Measurements from ENCODE around the gene SYNE1. TPM values are rescaled to one million over a fixed set of nuclear protein-coding genes. Genes with fewer than 3 reads are reported as not detected.
"Not testable (repeated sequence)": the region's sequence is repeated elsewhere in the genome, so short reads cannot be mapped to it uniquely, and the experiment has no call there.

SYNE1 gene
- total RNA-seq, 1 experiment from 2014 or later = 2.5 TPM

DNA sequence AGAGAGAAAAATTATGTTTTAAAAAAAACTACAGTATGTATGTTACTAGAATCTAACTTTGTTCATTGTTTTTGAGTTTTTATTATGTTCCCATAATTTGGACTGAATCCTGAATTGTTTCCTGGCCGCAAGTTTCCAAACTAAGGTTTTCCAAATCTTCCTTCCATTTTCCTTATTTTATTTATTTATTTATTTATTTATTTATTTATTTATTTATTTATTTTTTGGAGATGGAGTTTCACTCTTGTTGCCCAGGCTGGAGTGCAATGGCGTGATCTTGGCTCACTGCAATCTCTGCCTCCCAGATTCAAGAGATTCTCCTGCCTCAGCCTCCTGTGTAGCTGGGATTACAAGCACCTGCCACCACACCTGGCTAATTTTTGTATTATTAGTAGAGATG is 215.7 kb downstream of the SYNE1 start:
- not testable (repeated sequence) for H3K36me3 ChIP-seq (replicated peaks; ENCODE audit: control insufficient read depth, insufficient read depth, low read length); H3K4me3 ChIP-seq (ENCODE audit: insufficient read depth, low read depth, low read length); H3K27me3 ChIP-seq (ENCODE audit: control insufficient read depth, insufficient read depth, low read length); DNase-seq

DNA sequence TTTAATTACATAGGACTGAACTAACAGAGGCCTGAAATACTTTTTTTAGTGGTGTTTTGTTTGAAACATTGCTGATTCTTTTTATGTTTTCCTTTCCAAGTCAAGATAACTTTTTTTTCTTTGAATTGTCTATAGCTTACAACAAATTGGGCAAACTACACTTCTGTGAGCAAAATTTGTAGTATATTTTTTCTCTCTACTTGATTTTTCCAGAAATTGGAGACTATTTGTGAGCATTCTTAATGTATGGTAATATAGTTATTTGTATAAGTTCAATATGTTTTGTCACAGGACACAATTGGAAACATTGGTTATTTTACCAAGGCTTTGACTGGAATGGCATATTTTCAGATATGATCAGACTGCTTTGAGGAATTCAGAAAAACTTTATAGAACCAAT is 216.5 kb downstream of the SYNE1 start:
- Histone ChIP-seq H3K4me3 (ENCODE audit: insufficient read depth, low read depth, low read length) (no peak overlapping the region), H3K36me3 (replicated peaks; ENCODE audit: control insufficient read depth, insufficient read depth, low read length) (no peaks in the 10 kb centered on the region)

DNA sequence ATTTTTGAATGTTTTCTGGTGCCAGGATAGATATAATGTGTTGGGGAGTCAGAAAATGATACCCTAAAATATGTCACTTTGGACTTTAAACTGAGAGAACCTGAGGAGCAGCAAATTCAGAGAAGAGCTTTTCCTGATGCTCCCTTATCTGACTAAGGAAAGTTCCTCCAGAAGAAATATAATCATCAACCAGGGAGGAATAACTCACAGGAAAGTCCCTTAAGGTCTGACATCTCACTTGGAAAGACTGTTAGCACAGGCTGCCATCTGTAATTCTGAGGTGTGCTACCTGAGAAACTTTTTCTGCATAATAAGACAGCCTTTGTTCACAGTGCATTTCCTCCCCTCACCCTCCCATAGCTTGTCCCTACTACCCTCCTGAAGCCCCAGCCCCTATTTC is 218.6 kb downstream of the SYNE1 start:
- DNase-seq = no peak
- Histone ChIP-seq H3K4me3 (ENCODE audit: insufficient read depth, low read depth, low read length) (no peak overlapping the region), H3K36me3 (replicated peaks; ENCODE audit: control insufficient read depth, insufficient read depth, low read length) (no peaks in the 10 kb centered on the region), H3K27me3 (ENCODE audit: control insufficient read depth, insufficient read depth, low read length) (no peaks in the 10 kb centered on the region)

More for the DNA sequence above, 216.5 kb downstream of the SYNE1 start:
- DNase-seq = no peak
- H3K27me3 ChIP-seq (ENCODE audit: control insufficient read depth, insufficient read depth, low read length) = no peaks in the 10 kb centered on the region

DNA sequence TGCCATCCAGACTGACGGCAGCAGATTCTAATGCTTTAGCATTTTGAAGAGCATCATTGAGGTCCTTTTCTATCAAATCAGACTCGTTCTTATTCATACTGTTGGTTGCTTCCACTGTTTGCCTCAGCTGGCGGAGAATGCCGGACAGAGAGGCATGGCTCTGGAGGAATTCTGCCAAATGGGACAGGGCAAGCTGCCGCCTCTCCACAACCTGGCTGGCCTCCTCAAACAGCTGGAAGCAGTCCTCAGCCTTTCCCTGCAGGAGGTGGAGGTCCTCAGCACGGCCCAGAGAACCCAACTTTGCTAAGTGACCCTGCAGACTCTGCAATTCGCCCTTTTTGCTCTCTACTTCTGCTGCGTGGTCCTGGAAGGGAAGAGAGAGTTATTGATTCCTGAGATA is 220.5 kb downstream of the SYNE1 start:
- no peak overlapping the region for H3K4me3 ChIP-seq (ENCODE audit: insufficient read depth, low read depth, low read length)
- no peaks in the 10 kb centered on the region for H3K36me3 ChIP-seq (replicated peaks; ENCODE audit: control insufficient read depth, insufficient read depth, low read length)
- no peak for DNase-seq
- H3K27me3 ChIP-seq (ENCODE audit: control insufficient read depth, insufficient read depth, low read length) = no peaks in the 10 kb centered on the region

DNA sequence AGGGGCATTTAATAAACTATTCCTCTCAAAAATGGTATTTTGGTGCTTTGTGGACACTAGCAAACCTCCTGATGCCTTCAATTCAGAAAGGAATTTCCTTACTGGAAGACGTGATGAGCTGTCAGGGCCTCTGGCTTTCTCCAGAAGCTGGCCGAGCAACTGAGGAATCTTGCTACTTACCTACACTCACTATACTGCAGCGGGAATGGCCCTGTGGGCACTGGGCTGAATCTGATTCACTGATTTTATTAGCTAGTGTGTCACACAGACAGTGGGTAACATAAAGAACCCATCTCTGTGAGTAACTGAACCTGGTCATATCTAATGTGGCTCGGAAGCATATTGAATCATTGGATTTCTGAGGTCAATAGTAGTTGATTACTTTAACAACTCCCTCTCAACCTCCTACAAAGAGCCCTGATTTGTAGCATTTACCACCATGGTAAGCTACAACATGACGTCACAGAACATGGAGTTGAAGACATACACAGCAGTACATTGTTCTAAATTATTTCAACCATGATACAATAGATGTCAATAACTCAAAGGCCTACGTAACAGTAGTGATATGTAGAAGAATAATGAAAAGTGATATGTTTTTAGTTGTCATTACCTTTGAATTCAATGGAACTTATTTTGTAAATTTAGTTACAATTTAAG is 232.1 kb downstream of the SYNE1 start:
- no peak for DNase-seq
- Histone ChIP-seq H3K4me3 (ENCODE audit: insufficient read depth, low read depth, low read length) (no peak overlapping the region), H3K36me3 (replicated peaks; ENCODE audit: control insufficient read depth, insufficient read depth, low read length) (no peaks in the 10 kb centered on the region)

DNA sequence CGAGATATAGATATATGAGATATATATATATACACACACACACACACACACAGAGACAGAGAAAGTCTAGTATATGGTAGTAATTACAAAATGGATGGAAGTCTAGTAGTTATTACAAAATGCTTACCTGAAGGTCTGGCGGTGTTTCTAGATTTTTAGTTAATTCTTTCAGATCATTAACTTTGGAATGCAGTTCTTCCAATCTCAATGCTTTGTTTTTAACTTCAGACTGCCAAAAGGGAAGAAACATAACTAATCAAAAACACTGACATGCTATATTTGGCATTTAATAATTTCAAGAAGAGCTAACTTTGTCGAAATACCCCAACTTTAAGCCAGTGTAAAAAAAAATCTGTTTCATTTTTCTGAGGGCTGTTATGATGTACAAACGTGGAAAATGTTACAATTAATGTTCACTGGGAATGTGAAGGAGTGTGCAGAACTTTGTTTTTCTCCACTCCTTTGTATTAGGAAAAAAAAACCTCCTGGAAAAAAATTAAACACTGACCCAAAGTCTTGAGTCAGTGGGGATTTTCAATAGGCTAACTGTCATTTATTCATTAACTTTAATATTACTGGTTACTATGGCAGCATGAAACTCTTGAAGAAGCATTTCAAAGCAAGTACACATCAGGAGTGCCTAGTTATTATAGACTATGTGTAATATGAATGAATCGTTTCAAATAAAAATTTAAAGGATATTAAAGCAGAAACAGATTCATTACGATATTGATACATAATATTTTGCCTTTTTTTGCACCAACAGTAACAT is 232.9 kb downstream of the SYNE1 start:
- Histone ChIP-seq H3K4me3 (ENCODE audit: insufficient read depth, low read depth, low read length) (no peak overlapping the region), H3K27me3 (ENCODE audit: control insufficient read depth, insufficient read depth, low read length) (no peaks in the 10 kb centered on the region), H3K36me3 (replicated peaks; ENCODE audit: control insufficient read depth, insufficient read depth, low read length) (no peaks in the 10 kb centered on the region)
- no peak for DNase-seq

More for the DNA sequence above, 232.1 kb downstream of the SYNE1 start:
- no peaks in the 10 kb centered on the region for H3K27me3 ChIP-seq (ENCODE audit: control insufficient read depth, insufficient read depth, low read length)

DNA sequence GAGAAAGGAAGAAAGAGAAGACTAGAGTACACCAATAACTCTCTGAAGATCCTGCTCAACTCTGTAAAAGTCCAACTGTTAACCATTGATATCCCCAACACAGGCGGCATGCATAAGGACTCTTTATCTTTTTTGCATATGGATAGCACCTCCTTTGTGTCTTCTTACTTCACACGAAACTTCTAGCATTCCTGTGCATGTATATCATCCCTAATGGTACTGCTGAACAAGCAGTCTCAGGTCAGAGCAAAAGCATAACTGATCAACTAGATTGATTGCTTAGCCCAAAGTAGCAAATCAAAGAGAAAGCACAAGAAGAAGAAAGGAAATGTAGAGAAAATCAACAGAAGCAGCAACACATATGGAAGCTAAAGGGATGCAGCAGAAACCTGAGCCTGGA is 234.4 kb downstream of the SYNE1 start:
- Histone ChIP-seq H3K4me3 (ENCODE audit: insufficient read depth, low read depth, low read length) (no peak overlapping the region), H3K27me3 (ENCODE audit: control insufficient read depth, insufficient read depth, low read length) (no peaks in the 10 kb centered on the region), H3K36me3 (replicated peaks; ENCODE audit: control insufficient read depth, insufficient read depth, low read length) (no peaks in the 10 kb centered on the region)
- DNase-seq = no peak

DNA sequence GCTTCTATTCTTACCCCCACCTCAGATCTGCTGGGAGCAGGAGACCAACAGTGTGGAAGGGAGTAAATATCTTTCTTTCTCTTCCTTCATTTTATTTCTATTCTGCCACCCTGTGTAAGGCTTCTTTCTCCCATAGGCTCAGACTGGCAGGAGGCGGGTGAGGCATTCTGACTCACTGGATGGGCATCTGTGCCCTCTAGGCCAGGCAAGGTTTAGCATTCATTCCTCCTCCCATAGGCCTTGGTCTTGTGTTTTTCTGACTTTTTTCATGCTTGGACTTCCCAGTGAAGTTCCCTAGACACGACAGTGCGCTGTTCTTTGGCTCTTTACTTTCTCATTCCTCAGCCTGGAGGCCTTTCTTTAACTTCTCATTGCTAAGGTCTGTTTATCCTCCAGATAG is 235.2 kb downstream of the SYNE1 start:
- DNase-seq = no peak
- H3K36me3 ChIP-seq (replicated peaks; ENCODE audit: control insufficient read depth, insufficient read depth, low read length) = no peaks in the 10 kb centered on the region
- H3K27me3 ChIP-seq (ENCODE audit: control insufficient read depth, insufficient read depth, low read length) = no peaks in the 10 kb centered on the region
- H3K4me3 ChIP-seq (ENCODE audit: insufficient read depth, low read depth, low read length) = no peak overlapping the region

DNA sequence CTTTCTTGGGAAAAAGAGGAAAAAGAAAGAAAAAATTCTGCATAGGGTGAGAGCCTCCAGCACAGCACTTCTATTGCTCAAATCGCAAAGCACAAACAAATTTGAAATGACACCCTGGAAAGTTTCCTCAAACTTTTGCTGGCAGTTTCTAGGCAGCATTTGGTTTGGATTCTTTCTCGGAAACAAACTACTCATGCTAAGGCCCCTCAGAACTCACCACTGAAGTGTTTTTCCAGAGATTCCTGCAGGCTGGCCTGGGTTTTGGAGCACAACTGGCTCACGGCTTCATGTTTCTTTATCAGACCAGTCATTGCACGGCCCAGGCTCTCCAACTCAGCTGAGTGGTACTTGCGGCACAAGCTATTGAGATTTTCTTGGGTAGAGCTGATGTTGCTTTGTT is 237.8 kb downstream of the SYNE1 start:
- no peaks in the 10 kb centered on the region for H3K27me3 ChIP-seq (ENCODE audit: control insufficient read depth, insufficient read depth, low read length)
- no peaks in the 10 kb centered on the region for H3K36me3 ChIP-seq (replicated peaks; ENCODE audit: control insufficient read depth, insufficient read depth, low read length)
- no peak for DNase-seq
- no peak overlapping the region for H3K4me3 ChIP-seq (ENCODE audit: insufficient read depth, low read depth, low read length)

DNA sequence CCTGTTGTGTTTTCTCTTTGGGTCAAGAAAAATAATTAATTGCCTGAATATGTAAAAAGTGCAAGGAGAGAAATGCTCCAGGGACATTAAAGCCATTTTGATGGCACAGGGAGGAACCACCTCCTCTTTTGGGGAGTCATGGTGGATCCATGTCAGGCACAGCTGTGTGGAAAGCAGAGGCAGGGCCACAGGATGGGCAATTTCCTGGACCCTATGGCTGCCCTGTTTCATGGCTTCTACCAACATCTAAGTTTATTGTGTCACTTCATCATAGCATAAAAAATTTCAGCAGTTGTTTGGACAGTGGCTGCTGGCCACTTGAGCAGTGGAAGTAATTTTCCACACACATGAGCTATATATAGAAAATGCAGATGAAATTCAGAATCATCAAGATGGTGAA is 238.2 kb downstream of the SYNE1 start:
- DNase-seq = no peak
- Histone ChIP-seq H3K4me3 (ENCODE audit: insufficient read depth, low read depth, low read length) (no peak overlapping the region), H3K27me3 (ENCODE audit: control insufficient read depth, insufficient read depth, low read length) (no peaks in the 10 kb centered on the region), H3K36me3 (replicated peaks; ENCODE audit: control insufficient read depth, insufficient read depth, low read length) (no peaks in the 10 kb centered on the region)

DNA sequence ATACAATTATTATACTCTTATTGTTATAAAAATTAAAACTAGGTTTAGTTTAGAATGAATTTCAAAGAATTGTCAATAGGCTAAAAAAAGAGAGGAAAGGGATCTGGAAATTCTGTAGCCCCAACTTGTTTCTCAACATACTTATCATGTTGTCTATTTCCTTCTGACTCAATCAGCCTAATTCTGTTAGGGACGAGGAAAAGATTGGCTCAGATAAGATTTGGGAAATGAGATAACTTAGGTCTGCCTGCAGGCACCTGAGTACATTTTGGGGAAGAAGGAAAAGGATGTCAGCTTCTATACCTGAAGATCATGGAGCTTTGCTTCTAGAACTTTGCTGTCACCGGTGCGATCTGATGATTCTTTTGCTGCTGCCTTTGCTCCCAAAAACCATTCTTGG is 238.8 kb downstream of the SYNE1 start:
- Histone ChIP-seq H3K4me3 (ENCODE audit: insufficient read depth, low read depth, low read length) (no peak overlapping the region), H3K36me3 (replicated peaks; ENCODE audit: control insufficient read depth, insufficient read depth, low read length) (no peaks in the 10 kb centered on the region), H3K27me3 (ENCODE audit: control insufficient read depth, insufficient read depth, low read length) (no peaks in the 10 kb centered on the region)
- DNase-seq = no peak

DNA sequence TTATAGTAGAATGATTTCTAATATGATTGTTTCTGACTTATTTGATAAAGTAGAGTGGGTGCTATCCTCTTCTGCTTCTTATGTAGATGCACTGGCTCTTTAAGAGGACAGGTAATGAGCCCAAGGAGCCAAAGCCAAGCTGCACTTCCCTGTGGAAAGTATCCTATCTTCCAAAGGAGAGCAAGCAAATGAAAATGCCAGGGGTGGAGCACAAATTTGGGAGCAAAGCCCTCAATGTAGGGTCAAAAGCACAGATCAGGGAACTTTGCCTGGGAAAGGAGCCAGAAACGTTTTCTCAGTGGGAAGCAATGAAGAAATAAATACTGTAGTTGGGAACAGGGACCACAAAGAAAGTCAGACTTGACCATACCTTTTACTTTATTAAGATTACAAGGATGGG is 242.9 kb downstream of the SYNE1 start:
- Histone ChIP-seq H3K4me3 (ENCODE audit: insufficient read depth, low read depth, low read length) (no peak overlapping the region), H3K27me3 (ENCODE audit: control insufficient read depth, insufficient read depth, low read length) (no peaks in the 10 kb centered on the region), H3K36me3 (replicated peaks; ENCODE audit: control insufficient read depth, insufficient read depth, low read length) (no peaks in the 10 kb centered on the region)
- no peak for DNase-seq

DNA sequence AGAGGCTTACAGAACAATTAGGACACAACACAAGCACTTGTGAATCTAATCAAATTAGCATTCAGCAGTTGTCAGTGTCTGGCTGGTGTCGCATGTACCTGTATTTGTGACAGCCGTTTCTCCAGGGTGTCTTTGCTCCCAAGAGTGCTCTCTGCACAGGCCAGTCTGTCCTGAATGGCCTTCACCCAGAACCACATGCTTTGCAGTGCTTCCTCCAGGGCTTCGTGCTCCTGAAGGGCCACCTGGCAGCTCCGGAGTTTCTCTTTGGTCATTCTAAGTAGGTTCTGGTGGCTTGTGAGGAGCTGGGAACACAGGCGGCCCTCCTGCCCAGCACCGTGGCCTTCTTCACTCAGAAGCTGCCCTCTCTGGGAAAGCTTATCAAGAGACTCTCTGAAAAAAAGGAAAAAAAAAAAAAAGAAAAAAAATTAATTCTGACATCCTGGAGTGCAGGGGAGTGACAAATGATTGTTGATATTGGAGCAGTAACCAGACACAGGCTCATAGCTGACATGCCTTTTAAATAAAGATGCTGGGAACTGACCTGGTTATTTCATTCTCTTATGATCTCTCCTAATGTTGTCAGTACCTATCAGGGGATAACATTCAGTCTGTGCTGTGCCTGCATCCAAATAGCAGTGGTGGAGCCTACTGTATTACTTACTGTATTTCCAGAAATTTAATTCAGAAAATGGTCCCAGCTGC is 245.8 kb downstream of the SYNE1 start:
- Histone ChIP-seq H3K36me3 (replicated peaks; ENCODE audit: control insufficient read depth, insufficient read depth, low read length) (no peaks in the 10 kb centered on the region), H3K27me3 (ENCODE audit: control insufficient read depth, insufficient read depth, low read length) (no peaks in the 10 kb centered on the region), H3K4me3 (ENCODE audit: insufficient read depth, low read depth, low read length) (no peak overlapping the region)
- DNase-seq = no peak

DNA sequence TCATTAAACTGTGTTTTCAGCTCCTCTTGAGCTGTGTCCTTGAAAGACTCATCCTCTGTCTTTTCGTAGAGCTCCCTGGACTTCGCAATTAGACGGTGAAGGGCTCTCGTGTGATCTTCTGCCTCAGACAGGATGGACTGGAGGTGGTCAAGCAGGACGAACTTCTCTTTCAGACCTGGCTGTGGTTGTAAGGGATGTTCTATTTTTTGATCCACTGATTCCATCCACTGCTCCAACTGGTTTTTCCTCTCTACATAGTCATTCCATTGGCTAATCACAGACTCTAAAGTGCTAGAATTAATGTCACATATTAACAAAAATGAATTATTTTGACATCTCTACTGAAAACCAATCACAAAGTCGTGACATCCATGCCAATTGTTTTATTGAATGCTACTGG is 250.1 kb downstream of the SYNE1 start:
- Histone ChIP-seq H3K27me3 (ENCODE audit: control insufficient read depth, insufficient read depth, low read length) (no peaks in the 10 kb centered on the region), H3K4me3 (ENCODE audit: insufficient read depth, low read depth, low read length) (no peak overlapping the region), H3K36me3 (replicated peaks; ENCODE audit: control insufficient read depth, insufficient read depth, low read length) (no peaks in the 10 kb centered on the region)
- no peak for DNase-seq

DNA sequence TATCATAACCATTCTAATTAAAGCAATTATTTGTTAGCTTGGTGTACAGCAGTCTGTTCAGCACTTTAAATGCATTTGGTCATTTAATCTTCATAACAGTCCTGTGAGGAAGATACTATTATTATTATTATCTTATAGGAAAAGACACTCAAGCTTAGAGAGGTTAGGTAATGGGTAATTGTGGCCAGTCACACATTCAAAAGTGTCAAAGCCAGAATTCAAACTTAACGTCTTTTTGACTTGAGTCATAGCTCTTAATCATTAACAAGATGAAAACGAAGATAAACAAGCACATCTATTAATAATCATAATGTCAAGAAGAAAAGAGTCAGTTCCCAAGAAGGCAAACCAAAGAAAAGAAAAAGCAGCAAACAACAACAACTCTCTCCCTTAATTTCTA is 251.0 kb downstream of the SYNE1 start:
- no peak for DNase-seq
- H3K4me3 ChIP-seq (ENCODE audit: insufficient read depth, low read depth, low read length) = no peak overlapping the region
- no peaks in the 10 kb centered on the region for H3K36me3 ChIP-seq (replicated peaks; ENCODE audit: control insufficient read depth, insufficient read depth, low read length)
- no peaks in the 10 kb centered on the region for H3K27me3 ChIP-seq (ENCODE audit: control insufficient read depth, insufficient read depth, low read length)
